SU-DHL-6 (cell line): ENCODE results near the gene CD101.

Experiments used
- H2AFZ ChIP-seq: fragments of 200-600 bp; sonication (generic); 2 replicates; pipeline ENCODE4 v1.6.1; 2014; ENCODE audit warnings: low read depth, mild to moderate bottlenecking, moderate library complexity, mixed read lengths, antibody characterized with exemption, low read length; ENCODE audit not compliant: severe bottlenecking
- H3F3A ChIP-seq: fragments of 200-600 bp; shearing (Covaris generic); 2 replicates; pipeline ENCODE4 v1.6.0; 2016; ENCODE audit warnings: antibody characterized with exemption, mild to moderate bottlenecking; ENCODE audit not compliant: insufficient read depth
- H3K27ac ChIP-seq: fragments of 200-600 bp; sonication (generic); 2 replicates; pipeline ENCODE4 v1.5.1; 2016; ENCODE audit warnings: low read depth, mild to moderate bottlenecking, low read length, moderate library complexity, mixed read lengths
- H3K27me3 ChIP-seq: fragments of 200-600 bp; sonication (generic), shearing (Covaris generic); 2 replicates; pipeline ENCODE4 v1.6.0; 2014; ENCODE audit warnings: mild to moderate bottlenecking, low read length
- H3K36me3 ChIP-seq: fragments of 200-600 bp; sonication (generic); 2 replicates; pipeline ENCODE4 v1.6.1; 2014; ENCODE audit warnings: mild to moderate bottlenecking, low read length, mixed read lengths
- H3K4me2 ChIP-seq: fragments of 300-600, 200-600 bp; shearing (Covaris generic), sonication (generic); 2 replicates; pipeline ENCODE4 v1.6.0; 2014; ENCODE audit warnings: low read length, low read depth, mild to moderate bottlenecking; ENCODE audit not compliant: poor library complexity, severe bottlenecking
- H3K4me3 ChIP-seq: fragments of 200-600 bp; sonication (generic); 2 replicates; pipeline ENCODE4 v1.5.1; 2014; ENCODE audit warnings: antibody characterized with exemption, low read length, mild to moderate bottlenecking, mixed read lengths; ENCODE audit not compliant: insufficient read depth, poor library complexity, severe bottlenecking
- H3K79me2 ChIP-seq: fragments of 200-600 bp; sonication (generic); 2 replicates; pipeline ENCODE4 v1.6.1; 2014; ENCODE audit warnings: mild to moderate bottlenecking, low read length, moderate library complexity; ENCODE audit not compliant: insufficient read depth
- H3K9ac ChIP-seq: fragments of 200-600 bp; sonication (generic); 2 replicates; pipeline ENCODE4 v1.7.0; 2014; ENCODE audit warnings: mild to moderate bottlenecking, low read length
- H3K9me2 ChIP-seq: fragments of 200-600 bp; sonication (generic); replicated peaks from 2 replicates; pipeline ENCODE4 v1.6.1; 2014; ENCODE audit warnings: low read length; ENCODE audit not compliant: insufficient read depth
- H3K9me3 ChIP-seq: fragments of 200-600 bp; sonication (generic); 2 replicates; pipeline ENCODE4 v1.6.1; 2014; ENCODE audit warnings: low read length, mixed read lengths; ENCODE audit not compliant: insufficient read depth
- H4K20me1 ChIP-seq: fragments of 200-600 bp; sonication (generic); 2 replicates; pipeline ENCODE4 v1.6.1; 2014; ENCODE audit warnings: low read depth, mild to moderate bottlenecking, antibody characterized with exemption, low read length, moderate library complexity, mixed read lengths
- EZH2phosphoT487 ChIP-seq: fragments of 200-600 bp; sonication (generic), shearing (Covaris generic); conservative IDR thresholded peaks from 2 replicates; pipeline ENCODE4 v1.6.1; 2018; ENCODE audit warnings: mild to moderate bottlenecking, antibody characterized with exemption, low read length, moderate library complexity, mixed read lengths
- TF ChIP-seq, protein P1 (sequence below): fragments of 200-600 bp; sonication (generic); IDR thresholded peaks from one replicate; pipeline ENCODE4 v1.5.1; 2017; ENCODE audit warnings: antibody characterized with exemption, mild to moderate bottlenecking, low read length, moderate library complexity; ENCODE audit not compliant: insufficient read depth, poor library complexity, severe bottlenecking

Gene CD101

DNA sequence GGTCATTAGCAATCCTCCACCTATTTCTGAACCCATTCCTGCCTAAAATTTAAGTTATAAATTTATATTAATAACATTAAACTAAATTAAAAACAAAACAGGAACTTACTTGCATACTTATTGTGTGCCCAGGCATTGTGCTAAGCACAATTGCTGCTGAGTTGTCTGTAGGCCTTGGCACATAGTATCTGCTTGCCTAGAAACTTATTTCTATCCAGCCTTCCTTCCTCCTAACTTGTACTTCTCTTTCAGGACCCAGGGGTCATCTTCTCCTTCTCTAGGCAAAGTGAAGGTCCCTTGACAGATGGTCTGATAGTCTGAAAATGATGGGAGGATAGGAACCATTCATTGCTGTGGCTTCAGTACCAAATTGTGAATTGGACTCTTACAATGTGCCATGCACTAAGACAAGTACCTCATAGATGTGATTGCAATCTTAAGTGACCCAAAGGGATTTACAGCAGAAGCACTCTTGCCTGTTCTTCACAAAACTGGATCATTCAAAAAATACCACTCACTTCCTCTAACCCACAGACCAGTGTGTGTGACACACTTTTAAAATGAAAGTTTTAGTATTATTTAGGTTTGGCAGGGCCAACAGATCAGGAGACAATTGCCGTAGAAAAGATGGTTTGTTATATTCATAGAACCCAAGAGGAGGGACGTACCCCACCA lies 10.3 kb upstream of the CD101 start:
- Histone ChIP-seq H3K36me3 (no peaks in the 10 kb centered on the region), H3K27ac (no peak overlapping the region), H3K4me2 (no peak overlapping the region), H3K27me3 (no peaks in the 10 kb centered on the region), H3K9me3 (no peaks in the 10 kb centered on the region), H4K20me1 (no peaks in the 10 kb centered on the region), H3K79me2 (no peaks in the 10 kb centered on the region), H2AFZ (no peak overlapping the region), H3K9ac (no peak overlapping the region), H3K4me3 (no peak overlapping the region), H3F3A (no peaks in the 10 kb centered on the region), H3K9me2 (no peaks in the 10 kb centered on the region)
- TF ChIP-seq, protein P1, sequence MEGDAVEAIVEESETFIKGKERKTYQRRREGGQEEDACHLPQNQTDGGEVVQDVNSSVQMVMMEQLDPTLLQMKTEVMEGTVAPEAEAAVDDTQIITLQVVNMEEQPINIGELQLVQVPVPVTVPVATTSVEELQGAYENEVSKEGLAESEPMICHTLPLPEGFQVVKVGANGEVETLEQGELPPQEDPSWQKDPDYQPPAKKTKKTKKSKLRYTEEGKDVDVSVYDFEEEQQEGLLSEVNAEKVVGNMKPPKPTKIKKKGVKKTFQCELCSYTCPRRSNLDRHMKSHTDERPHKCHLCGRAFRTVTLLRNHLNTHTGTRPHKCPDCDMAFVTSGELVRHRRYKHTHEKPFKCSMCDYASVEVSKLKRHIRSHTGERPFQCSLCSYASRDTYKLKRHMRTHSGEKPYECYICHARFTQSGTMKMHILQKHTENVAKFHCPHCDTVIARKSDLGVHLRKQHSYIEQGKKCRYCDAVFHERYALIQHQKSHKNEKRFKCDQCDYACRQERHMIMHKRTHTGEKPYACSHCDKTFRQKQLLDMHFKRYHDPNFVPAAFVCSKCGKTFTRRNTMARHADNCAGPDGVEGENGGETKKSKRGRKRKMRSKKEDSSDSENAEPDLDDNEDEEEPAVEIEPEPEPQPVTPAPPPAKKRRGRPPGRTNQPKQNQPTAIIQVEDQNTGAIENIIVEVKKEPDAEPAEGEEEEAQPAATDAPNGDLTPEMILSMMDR, result no peak
- TF ChIP-seq EZH2phosphoT487, result no peak

- Histone ChIP-seq H3K9ac (no peak overlapping the region), H3K9me2 (no peaks in the 10 kb centered on the region), H3K4me3 (no peak overlapping the region), H3K27ac (no peak overlapping the region), H3K27me3 (no peaks in the 10 kb centered on the region), H2AFZ (no peak overlapping the region), H3K9me3 (no peaks in the 10 kb centered on the region), H3F3A (no peaks in the 10 kb centered on the region), H3K4me2 (no peak overlapping the region), H4K20me1 (no peaks in the 10 kb centered on the region), H3K79me2 (no peaks in the 10 kb centered on the region), H3K36me3 (no peaks in the 10 kb centered on the region)
- TF ChIP-seq EZH2phosphoT487, result no peak
- TF ChIP-seq, protein P1, result no peak
Observed at GRCh38 chr1:116991918-116992317, 9.6 kb upstream of the CD101 start.

DNA sequence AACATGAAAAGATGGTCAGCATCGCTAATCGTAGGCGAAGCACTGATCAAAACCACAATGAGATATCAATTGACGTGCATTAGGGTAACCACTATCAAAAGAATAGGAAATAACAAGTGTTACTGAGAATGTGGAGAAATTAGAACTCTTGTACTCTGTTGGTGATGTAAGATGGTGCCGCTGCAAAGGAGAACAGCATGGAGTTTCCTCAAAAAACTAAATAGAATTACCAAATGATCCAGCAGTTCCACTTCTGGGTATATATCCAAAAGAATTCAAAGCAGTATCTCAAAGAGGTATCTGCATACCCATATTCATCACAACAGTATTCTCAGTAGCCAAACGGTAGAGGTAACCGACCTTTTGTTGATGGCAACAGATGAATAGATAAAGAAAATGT lies 8.3 kb upstream of the CD101 start:
- H3K36me3 ChIP-seq, result no peaks in the 10 kb centered on the region
- no peaks in the 10 kb centered on the region for H3F3A ChIP-seq
- no peak overlapping the region for H3K4me3 ChIP-seq
- TF ChIP-seq, protein P1, result no peak
- TF ChIP-seq EZH2phosphoT487, result no peak
- H3K9ac ChIP-seq, result no peak overlapping the region
- no peak overlapping the region for H3K27ac ChIP-seq
- H3K27me3 ChIP-seq, result no peaks in the 10 kb centered on the region
- no peak overlapping the region for H2AFZ ChIP-seq
- no peaks in the 10 kb centered on the region for H3K9me2 ChIP-seq
- H3K79me2 ChIP-seq, result no peaks in the 10 kb centered on the region
- no peak overlapping the region for H3K4me2 ChIP-seq
- H4K20me1 ChIP-seq, result no peaks in the 10 kb centered on the region
- no peaks in the 10 kb centered on the region for H3K9me3 ChIP-seq
